Measurements from ENCODE around the gene LYPD8. TPM values are rescaled to one million over a fixed set of nuclear protein-coding genes. Genes with fewer than 3 reads are reported as not detected.

The LYPD8 gene
- total and polyA plus RNA-seq, 9 of the 15 experiments (the other 6 are each of a cell fraction or from before 2014, with no cell fraction given) = 0.50 to 2.1 (median 1.3) TPM

DNA sequence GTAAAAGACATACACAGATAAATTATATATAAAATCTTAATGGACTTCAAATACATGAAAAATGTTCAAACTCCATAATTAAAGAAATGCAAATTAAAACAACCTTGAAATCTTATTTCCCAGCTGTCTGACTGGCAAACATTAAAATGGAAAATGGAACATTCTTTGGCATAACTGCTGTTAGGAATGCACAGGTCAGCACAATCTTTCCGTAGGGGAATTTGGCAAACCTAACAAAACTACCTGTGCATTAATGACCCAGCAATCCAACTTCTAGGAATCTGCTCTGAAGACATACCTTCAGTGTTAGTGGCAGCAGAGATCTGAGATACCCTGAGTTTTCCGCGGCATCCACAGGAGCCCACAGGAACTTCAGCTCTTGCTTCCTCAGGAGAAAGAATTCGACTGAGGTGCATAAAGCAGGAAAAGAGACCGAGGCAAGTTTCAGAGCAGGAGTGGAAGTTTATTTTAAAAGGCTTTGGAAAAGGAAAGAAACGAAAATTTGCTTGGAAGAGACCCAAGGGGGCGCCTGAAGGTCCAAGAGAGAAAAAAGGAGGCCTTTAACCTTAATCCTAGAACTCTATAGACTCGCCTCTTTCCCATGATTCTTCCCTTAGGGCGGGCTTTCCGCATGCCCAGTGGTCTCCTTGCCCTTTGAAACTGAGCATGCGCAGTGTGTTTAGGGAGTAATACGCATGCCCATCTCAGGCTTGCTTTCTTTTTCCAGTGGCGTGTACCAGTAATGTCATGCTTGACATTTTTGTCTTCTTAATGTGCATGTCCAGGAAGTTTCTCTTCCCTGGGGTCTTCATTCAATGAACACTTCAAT is 24.8 kb downstream of the LYPD8 start (continued):
- TF ChIP-seq NR2C1 (IDR thresholded peaks at IDR 0.05) (no peak), NR2C1 (tag; IDR thresholded peaks at IDR 0.05) (peak; percentile 49; the same call in 1 of the 2 replicates), TBP (optimal IDR thresholded peaks at IDR 0.05; ENCODE audit: low read depth, low read length) (no peak), TCFL5 (CRISPR knock-in tag; conservative IDR thresholded peaks at IDR 0.05) (no peak), PHF8 (IDR thresholded peaks at IDR 0.05; ENCODE audit: borderline replicate concordance, low read length) (peak; percentile 28; the same call in 1 of the 2 replicates), MAFF (IDR thresholded peaks at IDR 0.05; ENCODE audit: low read length) (peak; percentile 61), NR2C2 (CRISPR knock-in tag; IDR thresholded peaks at IDR 0.05) (no peak), NR2C2 (tag; IDR thresholded peaks at IDR 0.05) (peak; percentile 87), CXXC5 (CRISPR knock-in tag; IDR thresholded peaks at IDR 0.05) (peak; percentile 31; the same call in 1 of the 2 replicates), NRF1 (conservative IDR thresholded peaks at IDR 0.05 in 1 of 2, IDR thresholded peaks at IDR 0.05 in 1 of 2) (peak; percentile 96), SIX5 (IDR thresholded peaks at IDR 0.05; ENCODE audit: borderline replicate concordance in 1 of 2, insufficient read depth in 1 of 2, low read depth in 1 of 2, low read length in 2 of 2) (no peak), BMI1 (IDR thresholded peaks at IDR 0.05; ENCODE audit: low read length) (no peak), ZNF24 (IDR thresholded peaks at IDR 0.05) (no peak), NFATC3 (IDR thresholded peaks at IDR 0.05) (no peak)
- TF ChIP-seq, protein P1, sequence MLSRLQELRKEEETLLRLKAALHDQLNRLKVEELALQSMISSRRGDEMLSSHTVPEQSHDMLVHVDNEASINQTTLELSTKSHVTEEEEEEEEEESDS (CRISPR knock-in tag; IDR thresholded peaks at IDR 0.05) = no peak
- TF ChIP-seq, protein P2, sequence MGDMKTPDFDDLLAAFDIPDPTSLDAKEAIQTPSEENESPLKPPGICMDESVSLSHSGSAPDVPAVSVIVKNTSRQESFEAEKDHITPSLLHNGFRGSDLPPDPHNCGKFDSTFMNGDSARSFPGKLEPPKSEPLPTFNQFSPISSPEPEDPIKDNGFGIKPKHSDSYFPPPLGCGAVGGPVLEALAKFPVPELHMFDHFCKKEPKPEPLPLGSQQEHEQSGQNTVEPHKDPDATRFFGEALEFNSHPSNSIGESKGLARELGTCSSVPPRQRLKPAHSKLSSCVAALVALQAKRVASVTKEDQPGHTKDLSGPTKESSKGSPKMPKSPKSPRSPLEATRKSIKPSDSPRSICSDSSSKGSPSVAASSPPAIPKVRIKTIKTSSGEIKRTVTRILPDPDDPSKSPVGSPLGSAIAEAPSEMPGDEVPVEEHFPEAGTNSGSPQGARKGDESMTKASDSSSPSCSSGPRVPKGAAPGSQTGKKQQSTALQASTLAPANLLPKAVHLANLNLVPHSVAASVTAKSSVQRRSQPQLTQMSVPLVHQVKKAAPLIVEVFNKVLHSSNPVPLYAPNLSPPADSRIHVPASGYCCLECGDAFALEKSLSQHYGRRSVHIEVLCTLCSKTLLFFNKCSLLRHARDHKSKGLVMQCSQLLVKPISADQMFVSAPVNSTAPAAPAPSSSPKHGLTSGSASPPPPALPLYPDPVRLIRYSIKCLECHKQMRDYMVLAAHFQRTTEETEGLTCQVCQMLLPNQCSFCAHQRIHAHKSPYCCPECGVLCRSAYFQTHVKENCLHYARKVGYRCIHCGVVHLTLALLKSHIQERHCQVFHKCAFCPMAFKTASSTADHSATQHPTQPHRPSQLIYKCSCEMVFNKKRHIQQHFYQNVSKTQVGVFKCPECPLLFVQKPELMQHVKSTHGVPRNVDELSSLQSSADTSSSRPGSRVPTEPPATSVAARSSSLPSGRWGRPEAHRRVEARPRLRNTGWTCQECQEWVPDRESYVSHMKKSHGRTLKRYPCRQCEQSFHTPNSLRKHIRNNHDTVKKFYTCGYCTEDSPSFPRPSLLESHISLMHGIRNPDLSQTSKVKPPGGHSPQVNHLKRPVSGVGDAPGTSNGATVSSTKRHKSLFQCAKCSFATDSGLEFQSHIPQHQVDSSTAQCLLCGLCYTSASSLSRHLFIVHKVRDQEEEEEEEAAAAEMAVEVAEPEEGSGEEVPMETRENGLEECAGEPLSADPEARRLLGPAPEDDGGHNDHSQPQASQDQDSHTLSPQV (IDR thresholded peaks at IDR 0.05) = 0 out of 2 replicates have a peak, but pooled peaks have one; percentile 43

Data from K562 (cell line).